Astrocyte of the cerebellum (primary cell): ENCODE data around the gene TSPAN10.

Source experiments
- DNase-seq: peaks from one replicate; pipeline ENCODE4 v3.0.0-alpha.2; 2011; ENCODE audit warnings: low read depth
- H3K4me3 ChIP-seq: 2 replicates; pipeline ENCODE4 v1.5.1; 2011; ENCODE audit warnings: mild to moderate bottlenecking, low read depth, low read length, moderate library complexity
- CTCF ChIP-seq: IDR thresholded peaks from 2 replicates; pipeline ENCODE4 v1.5.1; 2012; ENCODE audit warnings: low read length, low read depth, moderate library complexity, mild to moderate bottlenecking; ENCODE audit errors: missing control alignments
- in situ Hi-C: cut with HindIII; loops from 2 replicates; pipeline ENCODE4 v1.10.0; 2017; ENCODE audit warnings: low sequenced_read_pairs

TSPAN10 gene

DNA sequence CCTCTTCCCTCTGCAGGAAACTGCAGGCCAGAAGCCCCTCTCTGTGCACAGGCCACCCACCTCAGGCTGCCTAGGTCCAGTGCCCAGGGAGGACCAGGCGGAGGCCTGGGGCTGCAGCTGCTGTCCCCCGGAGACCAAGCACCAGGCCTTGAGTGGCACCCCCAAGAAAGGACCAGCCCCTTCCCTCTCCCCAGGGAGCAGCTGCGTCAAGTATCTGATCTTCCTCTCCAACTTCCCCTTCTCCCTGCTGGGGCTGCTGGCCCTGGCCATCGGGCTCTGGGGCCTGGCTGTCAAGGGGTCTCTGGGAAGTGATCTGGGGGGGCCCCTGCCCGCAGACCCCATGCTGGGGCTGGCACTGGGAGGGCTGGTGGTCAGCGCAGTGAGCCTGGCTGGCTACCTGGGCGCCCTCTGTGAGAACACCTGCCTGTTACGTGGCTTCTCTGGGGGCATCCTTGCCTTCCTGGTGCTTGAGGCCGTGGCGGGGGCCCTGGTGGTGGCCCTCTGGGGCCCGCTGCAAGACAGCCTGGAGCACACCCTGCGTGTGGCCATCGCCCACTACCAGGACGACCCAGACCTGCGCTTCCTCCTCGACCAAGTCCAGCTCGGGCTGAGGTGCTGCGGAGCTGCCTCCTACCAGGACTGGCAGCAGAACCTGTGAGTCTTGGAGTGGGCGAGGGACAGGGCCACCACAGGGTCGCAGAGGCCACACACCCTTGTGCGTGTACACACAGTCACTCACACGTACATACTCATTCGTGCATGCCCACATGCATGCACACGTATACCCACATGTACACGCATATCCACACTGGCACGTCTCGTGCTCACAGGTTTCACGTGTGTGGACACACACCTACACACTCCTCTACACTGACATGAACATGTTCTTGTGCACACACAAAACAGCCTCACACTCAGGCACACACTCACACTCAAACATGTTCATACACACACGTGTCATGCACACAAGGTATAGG, 8.3 kb downstream of the TSPAN10 start:
- in situ Hi-C loops: no loop called here
- no peak overlapping the region for H3K4me3 ChIP-seq
- TF ChIP-seq CTCF: no peak
- DNase-seq: no peak

DNA sequence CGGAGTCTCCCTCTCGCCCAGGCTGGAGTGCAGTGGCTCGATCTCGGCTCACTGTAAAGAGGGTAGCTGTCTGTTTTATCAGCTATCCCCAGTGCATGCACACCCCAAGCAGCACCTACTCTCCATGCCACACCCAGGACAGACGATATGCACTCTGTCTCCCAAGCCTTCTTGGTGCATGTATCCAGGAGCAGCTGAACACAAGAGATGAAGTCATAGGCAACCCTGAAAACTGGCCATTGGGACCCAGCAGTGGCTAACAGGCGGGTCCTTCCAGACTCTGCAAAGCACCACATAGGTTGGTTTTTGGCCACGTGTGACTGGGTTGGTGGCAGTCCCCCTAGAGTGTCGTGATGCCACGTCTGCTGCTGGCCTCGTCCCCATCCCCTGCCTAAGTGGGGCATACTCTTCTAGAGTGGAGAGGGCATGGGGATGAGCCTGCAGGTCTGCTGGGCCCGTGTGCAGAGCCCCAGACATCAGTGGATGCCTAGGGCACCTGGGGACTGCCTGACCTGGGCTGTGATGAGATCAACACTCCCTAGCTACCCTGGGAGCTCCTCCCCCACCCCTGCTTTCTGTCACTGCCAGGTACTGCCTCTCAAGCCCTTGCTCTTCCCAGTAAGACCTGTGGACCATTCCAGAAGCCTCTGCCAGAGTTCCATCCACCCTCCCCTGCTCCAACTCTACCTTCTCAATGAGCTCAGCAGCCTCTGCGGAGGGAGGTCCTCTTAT, 10.0 kb downstream of the TSPAN10 start:
- no peak overlapping the region for H3K4me3 ChIP-seq
- in situ Hi-C loops: no loop called here
- no peak for TF ChIP-seq CTCF
- DNase-seq: no peak

DNA sequence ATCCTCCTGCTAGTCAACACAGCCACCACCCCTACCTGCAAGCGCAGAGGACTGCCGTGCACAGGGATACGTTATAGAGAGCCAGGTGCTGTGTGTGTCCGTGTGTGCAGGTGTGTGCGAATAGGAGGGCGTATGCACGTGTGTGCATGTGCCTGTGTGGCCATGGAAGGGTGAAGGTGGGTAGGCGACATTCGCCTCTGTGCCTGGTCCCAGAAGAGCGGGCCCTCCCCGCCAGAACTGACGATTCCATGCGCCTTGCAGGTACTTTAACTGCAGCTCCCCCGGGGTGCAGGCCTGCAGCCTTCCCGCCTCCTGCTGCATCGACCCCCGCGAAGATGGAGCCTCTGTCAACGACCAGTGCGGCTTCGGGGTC, 10.6 kb downstream of the TSPAN10 start:
- H3K4me3 ChIP-seq: no peak overlapping the region
- DNase-seq: no peak
- no peak for TF ChIP-seq CTCF
- in situ Hi-C loops: no loop called here

DNA sequence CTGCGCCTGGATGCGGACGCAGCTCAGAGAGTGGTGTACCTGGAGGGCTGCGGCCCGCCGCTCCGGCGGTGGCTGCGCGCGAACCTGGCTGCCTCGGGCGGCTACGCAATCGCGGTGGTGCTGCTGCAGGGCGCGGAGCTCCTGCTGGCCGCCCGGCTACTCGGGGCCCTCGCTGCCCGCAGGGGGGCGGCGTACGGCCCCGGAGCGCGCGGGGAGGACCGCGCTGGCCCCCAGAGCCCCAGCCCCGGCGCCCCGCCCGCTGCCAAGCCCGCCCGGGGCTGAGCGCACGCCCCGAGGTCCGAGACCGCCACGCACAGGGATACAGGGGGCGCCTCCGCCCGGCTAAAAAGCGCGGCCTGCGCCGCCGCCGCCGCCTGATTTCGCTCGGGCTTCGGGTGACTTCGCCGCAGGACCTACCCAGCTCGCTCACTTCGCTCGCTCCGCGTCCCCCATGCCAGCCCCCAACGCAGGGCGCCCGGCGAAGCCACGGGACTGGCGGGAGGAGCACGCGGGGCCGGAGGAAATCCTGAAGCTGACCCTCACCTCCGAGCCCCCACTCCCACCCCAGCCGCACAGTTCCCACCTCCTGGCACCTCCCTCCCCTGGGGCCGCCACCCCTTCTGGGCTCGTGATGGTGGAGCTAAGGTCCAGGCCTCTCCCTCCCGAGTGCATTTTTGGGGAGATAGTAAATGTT, 11.2 kb downstream of the TSPAN10 start:
- H3K4me3 ChIP-seq: no peak overlapping the region
- in situ Hi-C loops: no loop called here
- no peak for DNase-seq
- TF ChIP-seq CTCF: no peak

- in situ Hi-C loops: no loop called here
Measured at GRCh38 chr17:81648707-81649085, 11.7 kb downstream of the TSPAN10 start.

More at GRCh38 chr17:81648707-81649085, 11.7 kb downstream of the TSPAN10 start:
- H3K4me3 ChIP-seq: no peak overlapping the region
- DNase-seq: no peak
- no peak for TF ChIP-seq CTCF
